HepG2 (cell line): ENCODE data around the gene ASIC2. TPM values are rescaled to one million over a fixed set of nuclear protein-coding genes. Genes with fewer than 3 reads are reported as not detected.

ENCODE experiments used
- CENPBD1 ChIP-seq: sonication (generic); formaldehyde crosslinking; IDR thresholded peaks from 2 replicates; pipeline ENCODE4 v1.8.0; 2022; ENCODE audit warnings: missing genetic modification reagents, low read depth, mild to moderate bottlenecking, borderline replicate concordance
- MATR3 ChIP-seq: sonication (generic); formaldehyde crosslinking; IDR thresholded peaks from 2 replicates; pipeline ENCODE4 v1.4.0; 2020; ENCODE audit warnings: missing genetic modification reagents
- SNAPC2 ChIP-seq: sonication (generic); formaldehyde crosslinking; IDR thresholded peaks from 2 replicates; pipeline ENCODE4 v1.8.1; 2022; ENCODE audit warnings: mild to moderate bottlenecking, missing genetic modification reagents
- TBL1XR1 ChIP-seq: fragments of 150-350 bp; IDR thresholded peaks from 2 replicates; pipeline ENCODE4 v1.6.1; 2014; ENCODE audit warnings: borderline replicate concordance, low read length; ENCODE audit not compliant: partially characterized antibody
- ZFP36L1 ChIP-seq: sonication (generic); formaldehyde crosslinking; IDR thresholded peaks from 2 replicates; pipeline ENCODE4 v1.8.0; 2022; ENCODE audit warnings: mild to moderate bottlenecking, missing genetic modification reagents, moderate library complexity
- ZMYM4 ChIP-seq: sonication (generic); formaldehyde crosslinking; IDR thresholded peaks from 2 replicates; pipeline ENCODE4 v1.8.1; 2023; ENCODE audit warnings: mild to moderate bottlenecking, missing genetic modification reagents
- polyA plus RNA-seq, 8 experiments: library from polyadenylated mRNA; depleted of rRNA in 3 of 8; stranded (reverse) in 7 of 8; unstranded in 1 of 8; fragments of >200 nt; fragmentation: Illumina TruSeq in 4 of 8; extraction: Trizol in 4 of 8; gene quantifications; 2 replicates each; pipeline versions ENCODE4 v1.2.1 to v1.2.3, GENCODE V29; 2011 to 2016; ENCODE audit warnings: low read depth in 4 of 8, missing spikeins in 1 of 8, mixed read lengths in 1 of 8; ENCODE audit not compliant: insufficient read depth in 1 of 8
- total RNA-seq, 5 experiments: library from RNA; depleted of rRNA; stranded (reverse); fragments of >200 nt; fragmentation: Illumina TruSeq; extraction: Trizol; gene quantifications; 2 replicates each; pipeline ENCODE4 v1.2.3, GENCODE V29; 2016; ENCODE audit warnings: low read depth in 1 of 5
- TF ChIP-seq, protein P1 (sequence below): sonication (generic); formaldehyde crosslinking; IDR thresholded peaks from 2 replicates; pipeline ENCODE4 v1.4.0; 2020; ENCODE audit warnings: missing genetic modification reagents

Gene ASIC2
- total and polyA plus RNA-seq, 2 of the 13 experiments (the other 11 are each of a cell fraction or from before 2014, with no cell fraction given): not detected

DNA sequence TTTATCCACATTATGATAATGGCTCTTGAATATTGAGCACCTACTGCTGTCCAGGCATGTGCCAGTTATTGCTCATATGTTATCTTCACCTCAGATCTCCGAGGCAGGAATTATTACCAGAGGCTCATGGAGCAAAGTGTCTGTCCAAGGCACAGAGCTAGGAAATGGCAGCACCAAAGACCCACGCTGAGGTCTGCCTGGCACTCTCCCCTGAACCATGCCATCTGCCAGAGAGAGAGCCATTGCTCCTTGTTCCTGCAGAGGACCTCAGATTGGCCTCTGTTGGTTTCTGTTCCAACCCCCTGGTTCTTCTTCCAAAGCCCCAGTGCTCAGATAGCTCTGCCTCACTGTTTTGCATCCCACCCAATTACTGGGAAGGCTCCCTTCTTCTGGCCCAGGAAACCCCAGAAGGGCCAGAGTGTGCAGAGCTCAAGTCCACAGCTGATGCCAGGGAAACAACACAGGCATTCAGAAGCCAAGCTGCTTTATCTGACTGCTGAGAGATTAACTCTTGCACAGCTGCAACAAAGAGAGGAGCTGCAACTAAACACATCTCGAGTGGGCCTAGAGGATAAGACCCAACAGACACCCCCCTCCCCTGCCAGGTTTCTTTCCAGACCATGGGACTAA is 5.9 kb downstream of the ASIC2 start (continued):
- TF ChIP-seq ZMYM4 (no peak), TBL1XR1 (no peak), MATR3 (no peak), CENPBD1 (CRISPR knock-in tag) (no peak), SNAPC2 (no peak), ZFP36L1 (CRISPR knock-in tag) (no peak)
- TF ChIP-seq, protein P1, sequence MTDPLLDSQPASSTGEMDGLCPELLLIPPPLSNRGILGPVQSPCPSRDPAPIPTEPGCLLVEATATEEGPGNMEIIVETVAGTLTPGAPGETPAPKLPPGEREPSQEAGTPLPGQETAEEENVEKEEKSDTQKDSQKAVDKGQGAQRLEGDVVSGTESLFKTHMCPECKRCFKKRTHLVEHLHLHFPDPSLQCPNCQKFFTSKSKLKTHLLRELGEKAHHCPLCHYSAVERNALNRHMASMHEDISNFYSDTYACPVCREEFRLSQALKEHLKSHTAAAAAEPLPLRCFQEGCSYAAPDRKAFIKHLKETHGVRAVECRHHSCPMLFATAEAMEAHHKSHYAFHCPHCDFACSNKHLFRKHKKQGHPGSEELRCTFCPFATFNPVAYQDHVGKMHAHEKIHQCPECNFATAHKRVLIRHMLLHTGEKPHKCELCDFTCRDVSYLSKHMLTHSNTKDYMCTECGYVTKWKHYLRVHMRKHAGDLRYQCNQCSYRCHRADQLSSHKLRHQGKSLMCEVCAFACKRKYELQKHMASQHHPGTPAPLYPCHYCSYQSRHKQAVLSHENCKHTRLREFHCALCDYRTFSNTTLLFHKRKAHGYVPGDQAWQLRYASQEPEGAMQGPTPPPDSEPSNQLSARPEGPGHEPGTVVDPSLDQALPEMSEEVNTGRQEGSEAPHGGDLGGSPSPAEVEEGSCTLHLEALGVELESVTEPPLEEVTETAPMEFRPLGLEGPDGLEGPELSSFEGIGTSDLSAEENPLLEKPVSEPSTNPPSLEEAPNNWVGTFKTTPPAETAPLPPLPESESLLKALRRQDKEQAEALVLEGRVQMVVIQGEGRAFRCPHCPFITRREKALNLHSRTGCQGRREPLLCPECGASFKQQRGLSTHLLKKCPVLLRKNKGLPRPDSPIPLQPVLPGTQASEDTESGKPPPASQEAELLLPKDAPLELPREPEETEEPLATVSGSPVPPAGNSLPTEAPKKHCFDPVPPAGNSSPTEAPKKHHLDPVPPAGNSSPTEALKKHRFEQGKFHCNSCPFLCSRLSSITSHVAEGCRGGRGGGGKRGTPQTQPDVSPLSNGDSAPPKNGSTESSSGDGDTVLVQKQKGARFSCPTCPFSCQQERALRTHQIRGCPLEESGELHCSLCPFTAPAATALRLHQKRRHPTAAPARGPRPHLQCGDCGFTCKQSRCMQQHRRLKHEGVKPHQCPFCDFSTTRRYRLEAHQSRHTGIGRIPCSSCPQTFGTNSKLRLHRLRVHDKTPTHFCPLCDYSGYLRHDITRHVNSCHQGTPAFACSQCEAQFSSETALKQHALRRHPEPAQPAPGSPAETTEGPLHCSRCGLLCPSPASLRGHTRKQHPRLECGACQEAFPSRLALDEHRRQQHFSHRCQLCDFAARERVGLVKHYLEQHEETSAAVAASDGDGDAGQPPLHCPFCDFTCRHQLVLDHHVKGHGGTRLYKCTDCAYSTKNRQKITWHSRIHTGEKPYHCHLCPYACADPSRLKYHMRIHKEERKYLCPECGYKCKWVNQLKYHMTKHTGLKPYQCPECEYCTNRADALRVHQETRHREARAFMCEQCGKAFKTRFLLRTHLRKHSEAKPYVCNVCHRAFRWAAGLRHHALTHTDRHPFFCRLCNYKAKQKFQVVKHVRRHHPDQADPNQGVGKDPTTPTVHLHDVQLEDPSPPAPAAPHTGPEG (CRISPR knock-in tag): no peak
